Left lobe of liver (tissue), 2 donors: Measurements from ENCODE around the gene ABCA1. TPM values are rescaled to one million over a fixed set of nuclear protein-coding genes. Genes with fewer than 3 reads are reported as not detected.
"Not testable (repeated sequence)": the region's sequence is repeated elsewhere in the genome, so short reads cannot be mapped to it uniquely, and the experiment has no call there.

Experiments used
- ATAC-seq: fragments of 200-7000 bp; cut with Tn5 transposase; one replicate; pipeline ENCODE4 v1.9.1; 2020; ENCODE audit warnings: mild to moderate bottlenecking, moderate library complexity
- DNase-seq: peaks from one replicate; pipeline ENCODE4 v3.0.0-alpha.2; 2020; ENCODE audit warnings: low spot score
- total RNA-seq: library from RNA; stranded (reverse); gene quantifications from one replicate; pipeline ENCODE4 v1.2.1, GENCODE V29; 2021
- donor health status: DM: no; HTN: no; CAD: no; lungs with moderate emphysema.
- donor health status: DM: no; HTN: yes; CAD: no.

The ABCA1 gene, protein sequence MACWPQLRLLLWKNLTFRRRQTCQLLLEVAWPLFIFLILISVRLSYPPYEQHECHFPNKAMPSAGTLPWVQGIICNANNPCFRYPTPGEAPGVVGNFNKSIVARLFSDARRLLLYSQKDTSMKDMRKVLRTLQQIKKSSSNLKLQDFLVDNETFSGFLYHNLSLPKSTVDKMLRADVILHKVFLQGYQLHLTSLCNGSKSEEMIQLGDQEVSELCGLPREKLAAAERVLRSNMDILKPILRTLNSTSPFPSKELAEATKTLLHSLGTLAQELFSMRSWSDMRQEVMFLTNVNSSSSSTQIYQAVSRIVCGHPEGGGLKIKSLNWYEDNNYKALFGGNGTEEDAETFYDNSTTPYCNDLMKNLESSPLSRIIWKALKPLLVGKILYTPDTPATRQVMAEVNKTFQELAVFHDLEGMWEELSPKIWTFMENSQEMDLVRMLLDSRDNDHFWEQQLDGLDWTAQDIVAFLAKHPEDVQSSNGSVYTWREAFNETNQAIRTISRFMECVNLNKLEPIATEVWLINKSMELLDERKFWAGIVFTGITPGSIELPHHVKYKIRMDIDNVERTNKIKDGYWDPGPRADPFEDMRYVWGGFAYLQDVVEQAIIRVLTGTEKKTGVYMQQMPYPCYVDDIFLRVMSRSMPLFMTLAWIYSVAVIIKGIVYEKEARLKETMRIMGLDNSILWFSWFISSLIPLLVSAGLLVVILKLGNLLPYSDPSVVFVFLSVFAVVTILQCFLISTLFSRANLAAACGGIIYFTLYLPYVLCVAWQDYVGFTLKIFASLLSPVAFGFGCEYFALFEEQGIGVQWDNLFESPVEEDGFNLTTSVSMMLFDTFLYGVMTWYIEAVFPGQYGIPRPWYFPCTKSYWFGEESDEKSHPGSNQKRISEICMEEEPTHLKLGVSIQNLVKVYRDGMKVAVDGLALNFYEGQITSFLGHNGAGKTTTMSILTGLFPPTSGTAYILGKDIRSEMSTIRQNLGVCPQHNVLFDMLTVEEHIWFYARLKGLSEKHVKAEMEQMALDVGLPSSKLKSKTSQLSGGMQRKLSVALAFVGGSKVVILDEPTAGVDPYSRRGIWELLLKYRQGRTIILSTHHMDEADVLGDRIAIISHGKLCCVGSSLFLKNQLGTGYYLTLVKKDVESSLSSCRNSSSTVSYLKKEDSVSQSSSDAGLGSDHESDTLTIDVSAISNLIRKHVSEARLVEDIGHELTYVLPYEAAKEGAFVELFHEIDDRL (N-terminal part only)
- total RNA-seq: 48.3 TPM

DNA sequence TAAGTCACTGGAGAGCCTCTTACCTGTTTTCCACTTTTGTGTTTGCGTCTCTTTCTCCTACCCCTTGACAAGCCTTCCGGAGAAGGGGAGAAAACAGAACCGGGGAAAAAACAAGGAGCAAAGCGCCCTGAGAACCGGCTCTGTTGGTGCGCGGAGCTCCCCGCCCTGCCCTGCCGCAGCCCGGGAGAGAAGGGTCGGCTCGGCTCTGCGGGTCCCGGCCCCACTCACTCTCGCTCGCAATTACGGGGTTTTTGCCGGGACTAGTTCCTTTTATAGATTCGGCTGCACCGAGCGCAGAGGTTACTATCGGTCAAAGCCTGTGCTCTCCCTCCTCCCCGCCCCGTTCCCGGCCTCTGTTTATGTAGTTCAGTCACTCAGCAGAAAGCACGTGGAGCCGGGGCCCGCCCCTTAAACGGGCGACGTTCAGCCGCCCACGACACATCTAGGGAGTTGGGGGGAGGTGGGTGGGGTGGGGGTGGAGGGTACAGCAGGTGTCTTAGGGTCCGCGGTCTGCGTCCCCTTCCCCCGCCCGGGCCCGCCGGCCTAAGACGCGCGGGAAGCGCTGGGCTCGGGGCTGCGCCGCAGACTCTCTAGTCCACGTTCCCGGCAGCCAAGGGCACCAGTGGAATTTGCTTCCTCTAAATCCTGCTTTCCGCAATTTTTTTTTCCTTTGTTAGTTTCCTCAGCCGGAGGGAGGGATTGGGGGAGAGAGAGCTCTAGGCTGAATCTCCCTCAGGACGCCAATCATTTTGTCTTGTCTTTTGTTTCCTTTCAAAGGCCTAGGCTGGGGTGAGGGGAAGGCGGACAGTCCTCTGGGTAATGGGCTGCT lies at the start of gene ABCA1:
Gene ABCA1, minus strand, starts transcription at position 244 of the 829 bp plus-strand sequence. CDS start 24,476 bp downstream, outside the sequence.
- DNase-seq: peak; percentile 94
- peak; percentile 76 for ATAC-seq

DNA sequence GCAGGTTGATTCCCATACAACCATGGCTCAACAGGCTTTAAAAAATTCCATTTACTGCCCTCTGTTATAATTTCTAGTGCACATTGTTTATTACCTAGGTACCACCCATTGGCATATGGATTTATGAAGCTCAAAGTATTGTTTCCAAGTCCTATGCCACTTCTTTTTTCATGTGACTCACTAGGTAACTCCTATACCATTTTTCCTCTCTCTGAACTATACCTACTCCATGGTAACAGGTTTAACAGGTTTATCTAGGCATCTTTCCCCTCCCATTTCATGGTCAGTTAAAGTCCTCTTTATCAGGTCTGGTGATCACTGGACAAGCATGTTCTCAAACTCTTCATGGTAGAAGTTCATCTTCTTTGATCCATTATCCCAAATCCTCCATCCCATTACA lies 49.6 kb upstream of the ABCA1 start:
- DNase-seq (no peak), ATAC-seq (no peak)

DNA sequence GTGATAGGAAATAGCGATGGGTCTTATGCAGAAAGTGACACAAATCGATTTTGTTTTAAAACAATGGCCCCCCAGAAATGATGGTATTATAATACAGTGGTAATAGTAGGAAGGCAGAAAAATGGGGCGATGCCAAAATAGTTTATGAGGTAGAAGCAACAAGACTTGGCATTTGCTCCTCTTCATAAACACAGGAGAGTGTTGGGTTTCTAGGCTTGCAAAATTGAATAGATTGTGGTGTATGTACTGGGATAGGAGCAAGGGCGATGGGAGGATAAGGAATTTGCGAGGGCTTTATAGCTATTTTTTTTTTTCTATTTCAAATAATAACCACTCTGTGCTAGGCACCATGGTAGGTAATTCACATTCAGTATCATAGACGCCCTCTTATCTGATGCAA lies 49.2 kb upstream of the ABCA1 start:
- DNase-seq (no peak), ATAC-seq (no peak)

DNA sequence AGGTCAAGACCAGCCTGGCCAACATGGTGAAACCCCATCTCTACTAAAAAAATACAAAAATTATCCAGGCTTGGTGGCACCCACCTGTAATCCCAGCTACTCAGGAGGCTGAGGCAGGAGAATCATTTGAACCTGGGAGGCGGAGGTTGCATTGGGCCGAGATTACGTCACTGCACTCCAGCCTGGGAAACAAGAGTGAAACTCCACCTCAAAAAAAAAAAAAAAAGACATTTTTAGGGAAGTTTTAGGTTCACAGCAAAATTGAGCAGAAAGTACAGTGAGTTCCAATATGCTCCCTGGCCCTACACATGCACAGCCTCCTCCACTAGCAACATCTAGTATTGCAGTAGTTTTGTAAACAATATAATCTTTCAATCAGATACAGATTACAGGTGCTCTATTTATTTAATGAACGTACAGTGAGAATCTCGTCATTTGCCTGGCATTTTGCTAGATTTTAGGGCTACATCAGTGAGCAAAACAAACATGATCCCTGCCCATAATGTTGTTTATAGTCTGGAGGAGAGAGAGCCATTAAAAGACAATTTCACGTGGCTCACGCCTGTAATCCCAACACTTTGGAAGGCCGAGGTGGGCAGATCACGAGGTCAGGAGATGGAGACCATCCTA lies 48.1 kb upstream of the ABCA1 start:
- DNase-seq, ATAC-seq: not testable (repeated sequence)

DNA sequence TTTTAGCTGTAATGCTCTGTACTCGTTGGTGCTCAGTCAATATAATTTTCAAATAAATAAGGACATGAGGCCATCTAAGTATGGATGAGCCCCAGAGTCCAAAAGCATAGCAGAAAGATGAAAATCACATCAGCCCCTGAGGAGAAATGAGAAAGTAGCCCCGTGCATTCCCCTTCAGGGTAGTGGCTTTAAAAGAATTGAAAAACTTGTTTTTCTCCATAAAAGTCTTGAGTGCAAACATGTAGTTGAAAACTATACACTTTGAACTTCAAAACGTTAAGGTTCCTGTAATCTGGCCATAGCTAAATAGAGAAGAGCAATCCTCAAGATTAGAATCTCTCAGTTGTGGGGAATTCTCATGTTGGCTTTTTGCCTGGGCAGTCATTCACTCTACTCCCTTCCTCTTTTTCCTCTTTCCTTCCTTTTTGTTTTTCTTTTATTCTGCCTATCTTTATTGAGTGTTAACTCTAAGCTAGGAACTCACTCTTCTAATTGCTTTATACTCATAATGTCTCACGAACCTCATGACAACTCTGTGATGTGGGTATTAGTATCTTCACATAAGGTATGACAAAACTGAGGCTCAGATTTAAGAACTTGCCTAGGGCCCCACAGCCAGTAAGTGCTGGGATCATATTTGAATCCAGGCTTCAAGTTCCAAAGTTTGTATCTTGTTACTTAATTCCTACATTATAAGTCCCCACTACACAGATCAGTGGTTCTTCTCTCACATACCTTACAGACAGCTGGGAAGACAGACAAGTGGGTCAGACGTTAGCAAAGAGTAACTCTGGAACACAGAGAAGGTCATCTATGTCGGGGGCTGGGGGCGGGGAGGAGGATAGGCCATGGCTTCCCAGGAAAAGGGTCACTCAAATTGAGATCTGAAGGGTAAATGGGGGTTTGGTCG lies 46.4 kb upstream of the ABCA1 start:
- no peak for ATAC-seq
- DNase-seq: no peak

DNA sequence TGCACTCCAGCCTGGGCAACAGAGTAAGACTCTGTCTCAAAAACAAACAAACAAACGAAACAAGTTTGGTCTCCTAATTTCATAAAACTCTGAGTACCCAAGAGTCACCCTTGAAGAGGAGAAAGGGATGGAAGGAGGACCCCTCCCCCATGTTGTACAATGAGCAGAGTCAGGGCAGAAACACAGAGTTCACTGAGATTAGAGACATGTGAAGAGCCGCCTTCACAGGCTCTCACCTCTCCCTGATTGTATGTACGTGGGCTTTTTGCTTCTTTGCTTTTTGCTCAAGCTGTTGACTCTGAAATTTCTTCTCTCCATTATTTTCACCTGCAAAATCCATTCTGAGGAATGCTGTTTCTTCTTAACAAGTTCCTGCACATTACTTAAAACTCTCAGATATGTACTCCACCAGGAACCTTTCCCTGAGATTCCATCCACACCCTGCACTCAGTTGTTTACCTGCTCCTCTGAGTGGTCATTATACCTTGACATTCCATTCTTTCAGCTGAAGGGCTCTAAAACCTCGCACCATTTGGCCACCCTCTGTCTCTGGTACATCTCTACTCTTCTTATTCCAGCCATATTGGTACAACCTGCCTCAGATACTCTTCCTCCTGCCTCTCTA lies 44.4 kb upstream of the ABCA1 start:
- no peak for DNase-seq
- ATAC-seq: no peak

DNA sequence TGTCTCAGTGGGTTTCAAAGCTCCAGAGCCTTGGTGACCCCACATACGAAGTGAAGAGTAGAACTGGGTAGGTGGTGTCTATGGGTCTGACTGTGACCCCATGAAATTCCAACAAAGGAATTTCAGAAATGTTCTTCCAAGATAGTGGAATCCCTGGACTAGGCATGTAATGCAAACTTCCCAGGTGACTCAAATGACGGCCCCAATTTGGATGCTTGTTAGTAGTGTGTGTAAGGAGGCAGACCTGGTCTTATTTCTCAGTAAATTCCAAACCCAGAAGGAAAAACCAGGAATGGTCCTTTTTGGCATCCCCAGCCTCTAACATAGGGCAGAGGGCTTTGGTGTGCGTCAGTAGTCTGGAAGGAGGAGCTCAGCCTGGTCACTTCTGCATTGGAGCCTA lies 43.6 kb upstream of the ABCA1 start:
- no peak for ATAC-seq
- no peak for DNase-seq

DNA sequence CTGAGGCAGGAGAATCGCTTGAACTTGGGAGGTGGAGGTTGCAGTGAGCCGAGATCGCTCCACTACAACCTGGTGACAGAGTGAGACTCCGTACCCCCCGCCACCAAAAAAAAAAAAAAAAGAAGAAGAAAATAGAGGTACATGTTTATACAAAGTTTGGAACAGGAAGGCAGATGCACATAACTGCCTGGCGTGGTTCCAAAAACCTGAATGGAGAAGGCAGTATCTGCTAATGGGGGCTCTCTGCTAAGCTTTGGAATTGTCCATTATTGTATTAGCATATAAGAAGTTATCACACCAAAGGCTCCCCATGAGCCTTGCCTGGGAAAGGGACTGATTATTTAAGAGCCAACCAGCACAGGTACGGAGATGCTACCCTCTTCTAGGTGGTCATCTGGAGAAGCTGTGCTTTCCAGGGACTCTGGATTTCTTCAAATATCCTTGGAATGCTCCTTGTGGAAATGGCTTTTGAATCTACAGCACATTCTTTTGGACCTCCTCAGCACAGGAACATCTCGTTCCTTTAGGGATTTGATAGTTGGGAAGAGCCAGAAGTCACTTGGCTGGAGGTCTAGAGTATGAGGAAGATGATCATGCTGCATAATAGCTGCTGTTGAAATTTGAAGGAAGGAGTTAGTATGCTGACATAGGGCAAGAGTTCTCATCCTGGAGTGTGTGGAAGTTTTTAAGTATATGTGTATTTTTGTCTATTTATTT lies 42.5 kb upstream of the ABCA1 start:
- no peak for DNase-seq
- no peak for ATAC-seq

DNA sequence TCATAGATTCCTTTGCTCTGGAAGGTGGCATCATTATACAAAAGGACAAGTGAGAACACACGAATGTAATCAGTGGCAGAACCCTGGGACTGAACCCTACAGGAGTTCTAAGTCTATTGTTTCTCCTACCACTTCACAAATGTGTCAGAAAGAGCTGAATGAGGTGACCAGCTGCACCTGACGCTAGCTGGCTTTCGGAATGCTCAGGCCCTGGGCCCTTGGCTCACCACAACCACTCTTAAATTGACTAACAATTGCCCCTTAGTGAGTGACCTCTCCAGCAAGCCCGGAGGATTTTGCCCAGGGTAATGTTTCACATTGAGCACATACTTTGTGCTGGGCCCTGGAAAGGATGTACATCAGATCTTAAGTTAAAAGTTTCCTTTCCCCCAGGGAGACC lies 41.2 kb upstream of the ABCA1 start:
- ATAC-seq (no peak), DNase-seq (no peak)

DNA sequence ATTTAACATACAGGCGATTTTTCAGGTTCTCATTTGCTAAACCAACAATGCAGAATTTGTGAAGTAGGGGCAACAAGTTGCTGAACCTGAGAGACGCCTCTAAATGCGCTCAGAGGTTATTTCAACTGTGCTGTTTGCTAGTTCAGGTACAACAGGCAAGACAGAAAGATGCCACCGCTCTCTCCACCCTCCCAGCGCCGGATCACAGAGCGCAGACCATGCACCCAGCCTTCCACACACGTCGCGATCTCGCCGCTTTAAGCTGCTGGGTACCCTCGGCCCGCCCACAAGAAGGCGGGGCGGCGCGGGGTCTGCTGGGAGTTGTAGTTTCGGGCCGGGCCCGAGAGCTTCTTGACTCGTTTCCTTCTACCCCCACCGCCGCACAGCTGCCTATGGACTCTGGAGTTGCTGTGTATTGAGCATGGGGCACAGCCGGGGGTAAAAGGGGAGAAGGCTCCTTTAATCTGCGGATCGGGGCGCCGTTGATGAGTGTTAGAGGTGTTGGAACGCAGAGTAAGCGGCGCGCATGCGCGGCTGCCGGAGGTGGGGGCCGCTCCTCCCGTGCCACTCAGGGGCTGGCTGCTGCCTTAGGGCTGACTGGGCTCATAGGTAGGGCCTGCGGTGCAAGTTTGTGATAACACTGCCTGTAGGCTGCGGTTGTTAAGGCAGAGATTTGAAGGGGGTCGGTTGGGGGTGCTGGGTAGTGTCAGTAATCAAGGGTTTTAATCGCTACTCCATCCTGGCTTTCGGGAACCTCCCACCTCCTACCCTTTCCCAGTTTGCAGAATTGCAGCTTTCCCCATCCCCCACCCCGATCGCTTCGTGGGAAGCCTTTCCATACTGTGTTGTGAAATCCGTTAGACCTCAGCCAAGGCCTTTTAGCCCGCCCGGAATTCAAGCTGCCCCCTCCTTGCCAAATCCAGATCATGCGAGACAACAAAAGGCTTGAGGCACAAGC lies 40.3 kb upstream of the ABCA1 start:
- ATAC-seq (peak; percentile 94), DNase-seq (peak; percentile 91)

DNA sequence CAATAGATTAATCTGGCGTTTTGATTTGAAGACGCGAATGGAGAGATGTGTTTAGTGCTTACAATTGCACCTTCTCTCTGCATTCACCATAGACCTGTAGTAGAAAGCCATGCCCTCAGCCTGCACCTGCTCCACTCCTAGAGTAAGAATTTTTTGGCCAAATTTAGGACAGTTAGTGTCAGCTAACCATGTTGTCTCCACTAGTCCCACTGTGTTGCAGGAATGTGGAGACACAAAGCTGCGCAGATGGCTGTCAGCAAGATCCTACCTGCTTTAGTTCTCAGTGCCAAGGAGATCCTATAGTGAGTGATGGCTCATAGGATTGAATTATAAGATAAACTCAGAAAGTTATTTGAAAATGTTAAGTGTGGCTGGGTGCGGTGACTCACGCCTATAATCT lies 35.1 kb upstream of the ABCA1 start:
- ATAC-seq (no peak), DNase-seq (no peak)

DNA sequence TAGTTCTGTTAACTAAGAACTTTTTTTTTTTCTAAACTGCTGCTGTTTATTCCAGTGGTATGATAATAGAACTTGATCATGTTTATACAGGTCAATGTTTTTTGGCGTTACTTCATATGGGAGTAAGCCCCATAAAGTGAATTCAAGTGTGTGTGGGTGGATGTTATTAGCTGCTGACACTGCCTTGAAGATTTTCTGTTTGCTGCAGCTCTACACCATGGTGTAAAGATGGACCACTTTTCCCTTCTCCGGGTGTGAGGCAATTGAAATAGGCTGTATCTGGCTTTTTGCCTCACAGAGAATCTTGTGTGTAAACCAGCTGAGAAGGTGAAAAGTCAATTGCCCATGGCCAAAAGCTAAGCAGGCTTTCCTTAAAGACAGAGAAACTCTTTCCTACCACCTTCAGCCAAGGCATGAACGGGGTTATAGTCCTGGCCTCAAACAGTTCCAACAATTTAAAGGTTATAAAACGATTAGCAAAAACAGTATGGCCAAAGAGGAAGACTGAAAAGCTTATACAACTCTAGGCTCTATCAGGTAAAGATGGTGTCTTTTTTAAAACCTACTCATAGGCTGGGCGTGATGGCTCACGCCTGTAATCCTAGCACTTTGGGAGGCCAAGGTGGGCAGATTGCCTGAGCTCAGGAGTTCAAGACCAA lies 33.9 kb upstream of the ABCA1 start:
- DNase-seq: no peak
- ATAC-seq: no peak

DNA sequence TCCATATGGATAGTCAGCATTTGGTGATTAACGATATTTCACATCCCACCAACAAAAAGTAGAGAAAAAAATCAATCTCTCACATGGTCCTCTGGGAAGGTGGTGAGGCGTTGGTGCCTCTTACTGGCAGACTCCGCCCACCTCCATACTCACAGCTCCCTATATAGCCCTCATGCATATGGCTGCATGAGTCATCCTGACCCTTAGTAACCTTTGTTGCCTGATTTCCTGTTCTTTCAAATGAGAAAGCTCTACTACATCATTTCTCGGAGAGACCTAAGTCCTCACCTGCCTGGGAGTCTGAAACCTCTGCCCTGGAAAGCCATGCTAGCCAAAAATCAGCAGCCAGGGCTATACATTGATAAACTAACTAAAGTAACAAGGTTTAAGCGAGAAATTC lies 33.3 kb upstream of the ABCA1 start:
- ATAC-seq: no peak
- no peak for DNase-seq

DNA sequence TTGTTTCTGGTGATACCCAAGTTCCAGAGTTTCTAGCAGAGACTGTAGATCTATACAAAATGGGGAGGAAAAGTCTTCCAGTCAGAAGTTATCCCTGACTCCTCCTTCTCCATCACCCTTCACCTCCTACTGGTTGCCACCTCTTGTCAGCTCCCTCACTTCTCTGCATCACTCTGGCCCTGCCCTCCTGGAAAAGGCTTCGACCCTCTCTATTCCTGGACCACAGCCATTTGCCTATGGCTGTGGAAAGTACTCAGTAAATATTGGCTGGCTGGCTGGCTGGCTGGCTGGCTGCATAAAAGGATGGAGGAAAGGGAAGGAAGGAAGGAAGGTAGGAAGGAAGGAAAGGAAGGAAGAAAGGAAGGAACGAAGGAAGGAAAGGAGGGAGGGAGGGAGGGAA lies 32.7 kb upstream of the ABCA1 start:
- DNase-seq: no peak
- ATAC-seq: no peak

DNA sequence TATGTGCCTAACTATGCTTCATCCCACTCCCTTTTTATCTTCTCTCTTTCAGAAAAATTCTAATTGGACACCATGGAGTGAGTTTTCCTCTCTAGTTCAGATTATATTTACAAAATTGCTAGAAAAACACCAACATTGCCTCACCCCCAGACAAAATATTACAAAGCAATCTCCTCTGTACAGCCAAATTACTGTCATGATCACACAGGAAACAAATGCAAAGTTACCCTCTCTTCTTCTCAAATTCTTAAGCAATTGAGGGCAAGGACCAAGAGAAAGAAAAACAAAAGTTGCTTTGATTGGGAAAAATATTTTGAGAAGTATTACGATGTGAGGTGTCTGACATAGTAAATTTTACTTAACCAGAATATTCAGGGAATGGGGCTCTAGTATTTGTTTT lies 30.8 kb upstream of the ABCA1 start:
- no peak for ATAC-seq
- no peak for DNase-seq

DNA sequence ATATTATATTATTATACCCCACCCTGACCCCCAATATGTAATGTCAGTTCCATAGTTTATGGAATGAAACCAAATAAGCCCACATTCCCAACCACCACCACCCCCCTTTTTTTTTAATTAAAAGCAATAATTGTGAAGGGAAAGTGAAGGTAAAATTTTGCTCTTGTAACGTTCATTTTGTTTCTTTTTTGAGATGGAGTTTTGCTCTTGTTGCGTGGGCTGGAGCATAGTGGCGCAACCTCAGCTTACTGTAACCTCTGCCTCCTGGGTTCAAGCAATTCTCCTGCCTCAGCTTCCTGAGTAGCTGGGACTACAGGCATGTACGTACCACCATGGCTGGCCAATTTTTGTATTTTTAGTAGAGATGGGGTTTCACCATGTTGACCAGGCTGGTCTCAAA lies 30.1 kb upstream of the ABCA1 start:
- not testable (repeated sequence) for ATAC-seq, DNase-seq
